AG09309 (cell line): Measurements from ENCODE around the gene CUL2.
A peak's percentile ranks its signal among the peaks of the same experiment; 100 is the strongest.

Source experiments
- DNase-seq: peaks from one replicate; pipeline ENCODE4 v3.0.0-alpha.2; 2010; ENCODE audit warnings: low read depth
- H3K4me3 ChIP-seq: 2 replicates; pipeline ENCODE4 v1.5.1; 2011; ENCODE audit warnings: mild to moderate bottlenecking, low read depth, low read length, moderate library complexity; ENCODE audit not compliant: control insufficient read depth
- CTCF ChIP-seq: IDR thresholded peaks from 2 replicates; pipeline ENCODE4 v1.5.1; 2011; ENCODE audit warnings: mild to moderate bottlenecking, low read depth, low read length, inconsistent platforms; ENCODE audit not compliant: insufficient read depth, control insufficient read depth; ENCODE audit errors: missing control alignments

The CUL2 gene

DNA sequence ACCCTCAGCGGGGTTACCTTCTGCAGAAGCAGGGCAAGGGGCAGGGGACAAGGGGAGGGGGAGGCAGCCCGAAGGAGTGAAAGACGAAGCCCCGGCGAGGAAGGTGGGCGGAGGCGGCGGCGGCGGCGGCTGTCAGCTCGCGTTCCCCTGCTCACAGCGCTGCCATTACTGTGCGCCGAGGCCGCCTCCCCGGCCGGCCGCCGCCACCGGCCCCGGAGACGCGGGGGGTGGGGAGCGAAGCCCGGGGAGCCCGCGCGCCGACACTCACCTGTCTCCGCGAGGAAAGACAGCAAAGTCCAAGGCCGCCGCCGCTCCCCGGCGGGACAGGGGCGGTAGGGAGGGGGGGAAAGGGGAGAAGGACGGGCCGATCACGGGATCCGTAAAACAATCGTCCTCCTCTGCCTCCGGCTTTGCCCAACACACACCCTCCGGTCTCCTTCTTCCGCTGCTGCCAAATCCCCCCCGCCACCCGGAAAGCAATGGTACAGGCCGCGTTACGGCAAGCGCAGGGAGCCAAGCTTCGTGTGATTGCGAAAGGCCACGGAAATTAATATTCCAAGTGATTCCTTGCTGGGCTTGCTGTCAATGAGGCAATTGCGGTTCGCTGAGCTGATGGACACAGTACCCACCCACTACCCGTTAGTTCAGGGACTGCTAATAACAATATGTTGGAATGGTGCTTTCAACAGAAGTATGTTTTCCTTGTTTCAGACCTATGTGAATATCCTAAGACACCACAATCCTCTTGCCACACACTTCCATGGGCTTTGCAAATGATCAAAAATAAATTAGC lies at the start of gene CUL2:
CUL2 (minus strand) TSS at position 180 of the 793 bp plus-strand sequence. CDS start 19,024 bp downstream, outside the sequence.
- no peak for TF ChIP-seq CTCF
- peak within 1 kb of the TSS; percentile 96 for H3K4me3 ChIP-seq
- DNase-seq: peak; percentile 91

DNA sequence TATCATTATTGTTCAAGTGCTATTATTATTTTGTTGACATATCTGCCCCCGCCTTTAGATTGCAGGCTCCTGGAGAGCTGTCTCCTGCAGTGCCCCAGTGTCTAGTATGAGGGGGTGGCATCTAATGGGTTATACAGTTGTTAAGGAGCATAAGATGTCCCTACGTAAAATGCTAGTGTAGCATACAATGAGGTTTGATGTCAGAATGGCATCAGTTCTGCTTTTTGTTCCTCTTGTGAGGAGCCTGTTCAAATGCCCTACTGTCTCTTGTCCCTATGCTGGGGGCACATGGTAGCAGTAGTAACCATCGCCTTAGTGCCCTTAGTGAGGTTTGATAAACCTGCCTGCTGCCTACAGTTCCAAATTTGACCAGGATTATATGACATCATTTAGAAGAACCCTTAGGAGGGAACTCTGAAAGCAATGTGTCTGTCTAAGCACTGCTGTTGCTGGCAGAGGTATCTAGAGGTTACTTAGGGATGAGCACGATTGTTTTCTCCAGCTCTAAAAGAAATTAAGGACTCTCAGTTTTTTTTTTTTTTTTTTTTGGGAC lies 46.2 kb upstream of the CUL2 start:
- H3K4me3 ChIP-seq: no peak overlapping the region
- no peak for TF ChIP-seq CTCF
- no peak for DNase-seq

- no peak for DNase-seq
- H3K4me3 ChIP-seq: no peak overlapping the region
- no peak for TF ChIP-seq CTCF
Observed at GRCh38 chr10:35135861-35136260, 45.7 kb upstream of the CUL2 start.

- DNase-seq: no peak
- no peak overlapping the region for H3K4me3 ChIP-seq
- no peak for TF ChIP-seq CTCF
Observed at GRCh38 chr10:35133586-35133985, 43.4 kb upstream of the CUL2 start.

GRCh38 chr10:35132727-35133126 lies 42.6 kb upstream of the CUL2 start:
- no peak for DNase-seq
- no peak for TF ChIP-seq CTCF
- H3K4me3 ChIP-seq: no peak overlapping the region

GRCh38 chr10:35130663-35131062 lies 40.5 kb upstream of the CUL2 start:
- DNase-seq: no peak
- no peak overlapping the region for H3K4me3 ChIP-seq
- TF ChIP-seq CTCF: no peak
